NB4 (cell line): ENCODE data around the gene NDRG3.

Experiments
- POLR2A ChIP-seq: IDR thresholded peaks from 2 replicates; pipeline ENCODE4 v1.6.1; 2011; ENCODE audit warnings: mild to moderate bottlenecking; ENCODE audit not compliant: insufficient read length; ENCODE audit errors: extremely low read depth
- TF ChIP-seq, protein P1 (sequence below): IDR thresholded peaks from one replicate; pipeline ENCODE4 v1.5.1; 2012; ENCODE audit warnings: low read depth, low read length

DNA sequence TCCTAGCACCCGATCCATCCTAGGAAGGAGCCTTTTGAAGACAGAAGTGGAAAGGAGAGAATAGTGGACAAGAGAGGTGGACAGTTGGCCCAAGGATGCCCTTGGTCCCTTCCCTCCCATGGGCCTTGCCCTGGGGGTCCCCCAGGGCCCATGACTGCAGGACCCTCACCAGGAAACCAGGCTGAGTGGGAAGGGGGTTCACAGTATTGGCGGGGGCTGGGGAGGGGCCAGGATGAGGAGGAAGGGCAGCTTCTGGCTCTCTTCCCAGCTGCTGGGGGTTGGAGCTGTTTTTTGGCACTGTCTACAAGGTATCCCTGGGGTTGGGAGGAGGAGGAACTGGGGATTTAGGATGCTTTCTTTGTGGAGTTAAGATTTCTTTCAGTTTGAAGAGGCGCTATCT lies 31.7 kb upstream of the NDRG3 start:
- no peak for TF ChIP-seq POLR2A
- TF ChIP-seq, protein P1, sequence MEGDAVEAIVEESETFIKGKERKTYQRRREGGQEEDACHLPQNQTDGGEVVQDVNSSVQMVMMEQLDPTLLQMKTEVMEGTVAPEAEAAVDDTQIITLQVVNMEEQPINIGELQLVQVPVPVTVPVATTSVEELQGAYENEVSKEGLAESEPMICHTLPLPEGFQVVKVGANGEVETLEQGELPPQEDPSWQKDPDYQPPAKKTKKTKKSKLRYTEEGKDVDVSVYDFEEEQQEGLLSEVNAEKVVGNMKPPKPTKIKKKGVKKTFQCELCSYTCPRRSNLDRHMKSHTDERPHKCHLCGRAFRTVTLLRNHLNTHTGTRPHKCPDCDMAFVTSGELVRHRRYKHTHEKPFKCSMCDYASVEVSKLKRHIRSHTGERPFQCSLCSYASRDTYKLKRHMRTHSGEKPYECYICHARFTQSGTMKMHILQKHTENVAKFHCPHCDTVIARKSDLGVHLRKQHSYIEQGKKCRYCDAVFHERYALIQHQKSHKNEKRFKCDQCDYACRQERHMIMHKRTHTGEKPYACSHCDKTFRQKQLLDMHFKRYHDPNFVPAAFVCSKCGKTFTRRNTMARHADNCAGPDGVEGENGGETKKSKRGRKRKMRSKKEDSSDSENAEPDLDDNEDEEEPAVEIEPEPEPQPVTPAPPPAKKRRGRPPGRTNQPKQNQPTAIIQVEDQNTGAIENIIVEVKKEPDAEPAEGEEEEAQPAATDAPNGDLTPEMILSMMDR, result no peak
